ENCODE results near the gene METRNL.
"Not testable (repeated sequence)": the region's sequence is repeated elsewhere in the genome, so short reads cannot be mapped to it uniquely, and the experiment has no call there.

Gene METRNL

GRCh38 chr17:83118071-83118841 is 38.8 kb downstream of the METRNL start:
- DNase-seq (ENCODE audit: low spot score) (no peak), FAIRE-seq (peak; percentile 52)

- FAIRE-seq = no peak
- DNase-seq (ENCODE audit: low spot score) = no peak
These were observed 40.8 kb downstream of the METRNL start for GRCh38 chr17:83119987-83120864.

GRCh38 chr17:83121473-83121872 is 42.1 kb downstream of the METRNL start:
- not testable (repeated sequence) for FAIRE-seq

GRCh38 chr17:83121921-83122820 is 42.8 kb downstream of the METRNL start:
- no peak for FAIRE-seq

More at GRCh38 chr17:83121473-83121872, 42.1 kb downstream of the METRNL start:
- DNase-seq (ENCODE audit: low spot score) = not testable (repeated sequence)

GRCh38 chr17:83122834-83123233 is 43.4 kb downstream of the METRNL start:
- no peak for FAIRE-seq

More at GRCh38 chr17:83121921-83122820, 42.8 kb downstream of the METRNL start:
- no peak for DNase-seq (ENCODE audit: low spot score)

GRCh38 chr17:83123896-83124801 is 44.7 kb downstream of the METRNL start:
- no peak for FAIRE-seq
- DNase-seq (ENCODE audit: low spot score) = no peak

More at GRCh38 chr17:83122834-83123233, 43.4 kb downstream of the METRNL start:
- DNase-seq (ENCODE audit: low spot score) = no peak

- DNase-seq (ENCODE audit: low spot score) (no peak), FAIRE-seq (no peak)
These were observed 45.6 kb downstream of the METRNL start for GRCh38 chr17:83124871-83125514.

- DNase-seq (ENCODE audit: low spot score) (no peak), FAIRE-seq (no peak)
These were observed 46.3 kb downstream of the METRNL start for GRCh38 chr17:83125515-83126274.

- FAIRE-seq = no peak
- no peak for DNase-seq (ENCODE audit: low spot score)
These were observed 46.9 kb downstream of the METRNL start for GRCh38 chr17:83126275-83126811.

- no peak for DNase-seq (ENCODE audit: low spot score)
- FAIRE-seq = no peak
These were observed 48.2 kb downstream of the METRNL start for GRCh38 chr17:83127431-83128160.

- no peak for FAIRE-seq
These were observed 49.2 kb downstream of the METRNL start for GRCh38 chr17:83128306-83129240.

GRCh38 chr17:83129676-83130075 is 50.3 kb downstream of the METRNL start:
- no peak for FAIRE-seq
- DNase-seq (ENCODE audit: low spot score) = no peak

More at GRCh38 chr17:83128306-83129240, 49.2 kb downstream of the METRNL start:
- DNase-seq (ENCODE audit: low spot score) = no peak

GRCh38 chr17:83131401-83132011 is 52.1 kb downstream of the METRNL start:
- no peak for FAIRE-seq
- DNase-seq (ENCODE audit: low spot score) = no peak

- peak; percentile 88 for FAIRE-seq
These were observed 53.1 kb downstream of the METRNL start for GRCh38 chr17:83132251-83133081.

More at GRCh38 chr17:83132251-83133081, 53.1 kb downstream of the METRNL start:
- DNase-seq (ENCODE audit: low spot score) = no peak

Measured in urothelium cell line (cell line).